Vagina (tissue), 2 donors: ENCODE results near the gene CLIP4. TPM values are rescaled to one million over a fixed set of nuclear protein-coding genes. Genes with fewer than 3 reads are reported as not detected.
"Not testable (repeated sequence)": the region's sequence is repeated elsewhere in the genome, so short reads cannot be mapped to it uniquely, and the experiment has no call there.

ENCODE experiments used
- DNase-seq, 2 donors: peaks; one replicate each; pipeline ENCODE4 v3.0.0-alpha.2; 2017; ENCODE audit errors: extremely low spot score in 2 of 2
- H3K27ac ChIP-seq: fragments of 200-600 bp; sonication (generic); one replicate; pipeline ENCODE4 v1.5.1; 2019
- H3K27me3 ChIP-seq: fragments of 200-600 bp; sonication (generic); one replicate; pipeline ENCODE4 v1.5.1; 2019
- H3K36me3 ChIP-seq, 2 donors: fragments of 200-600 bp; sonication (generic); one replicate each; pipeline ENCODE4 v1.5.1; 2017 to 2019
- H3K4me1 ChIP-seq: fragments of 200-600 bp; sonication (generic); one replicate; pipeline ENCODE4 v1.5.1; 2019
- H3K4me3 ChIP-seq, 2 donors: fragments of 200-600 bp; sonication (generic); 1 replicate in 1 of 2; 2 replicates in 1 of 2; pipeline ENCODE4 v1.5.1; 2016 to 2019
- H3K9me3 ChIP-seq: fragments of 200-600 bp; sonication (generic); one replicate; pipeline ENCODE4 v1.5.1; 2019
- CTCF ChIP-seq, 3 experiments: fragments of 450-650 bp in 2 of 3; fragments of 200-600 bp in 1 of 3; sonication (generic) in 1 of 3; IDR thresholded peaks; one replicate each; pipeline ENCODE4 v1.5.1; 2017 to 2019; ENCODE audit warnings: antibody characterized with exemption in 3 of 3, mild to moderate bottlenecking in 2 of 3, moderate library complexity in 2 of 3
- POLR2A ChIP-seq, 2 donors: fragments of 450-650 bp; IDR thresholded peaks; one replicate each; pipeline ENCODE4 v1.6.1; 2017; ENCODE audit warnings: antibody characterized with exemption in 2 of 2, mild to moderate bottlenecking in 2 of 2, moderate library complexity in 2 of 2
- POLR2AphosphoS5 ChIP-seq, 2 donors: sonication (generic); formaldehyde crosslinking; IDR thresholded peaks; one replicate each; pipeline ENCODE4 v1.9.0; 2017; ENCODE audit warnings: antibody characterized with exemption in 2 of 2, mild to moderate bottlenecking in 2 of 2, low read depth in 1 of 2; ENCODE audit not compliant: insufficient read depth in 1 of 2
- intact Hi-C: fragments of 100-400 bp; cut with DNase I; formaldehyde crosslinking; loops from one replicate; pipeline ENCODE4 v1.15.1; 2023
- total RNA-seq: library from RNA; depleted of rRNA; stranded (reverse); fragments of >200 nt; gene quantifications from one replicate; pipeline ENCODE4 v1.2.3, GENCODE V29; 2016

CLIP4 gene
- total RNA-seq, 1 donor from 2014 or later, result 63.1 TPM

DNA sequence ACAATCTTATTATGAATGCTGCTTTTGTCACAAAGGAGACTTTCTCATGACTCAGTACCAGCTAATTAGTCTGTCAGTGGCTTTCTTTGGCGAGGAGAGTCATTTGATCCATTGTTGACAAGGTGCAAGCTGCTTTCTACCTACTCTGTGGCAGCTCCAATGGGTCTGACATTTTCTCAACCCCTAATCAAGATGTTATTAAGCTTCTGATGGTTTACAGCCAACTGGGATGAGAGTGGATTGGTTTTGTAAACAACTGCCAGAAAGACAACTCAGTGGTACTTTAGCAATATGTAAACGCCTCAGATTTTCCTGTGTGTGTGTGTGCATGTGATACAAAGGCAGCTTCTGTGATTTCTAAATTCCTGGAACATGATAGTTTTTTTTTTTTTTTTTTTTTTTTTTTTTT, 8.2 kb upstream of the CLIP4 start:
- TF ChIP-seq POLR2AphosphoS5 (IDR thresholded peaks at IDR 0.05; ENCODE audit: insufficient read depth in 1 of 2, low read depth in 1 of 2), result no peak
- no peak for TF ChIP-seq CTCF (IDR thresholded peaks at IDR 0.05)
- TF ChIP-seq POLR2A (IDR thresholded peaks at IDR 0.05), result no peak
- intact Hi-C loops, result no loop called here
- H3K27ac ChIP-seq, result no peak overlapping the region

GRCh38 chr2:29107547-29107946, 7.7 kb upstream of the CLIP4 start:
- H3K4me3 ChIP-seq, intact Hi-C loops, H3K4me1 ChIP-seq, DNase-seq, H3K27me3 ChIP-seq, H3K36me3 ChIP-seq, H3K9me3 ChIP-seq, H3K27ac ChIP-seq: not testable (repeated sequence)

More for the DNA sequence above, 8.2 kb upstream of the CLIP4 start:
- Histone ChIP-seq H3K4me1 (no peaks in the 10 kb centered on the region), H3K27me3 (no peaks in the 10 kb centered on the region), H3K36me3 (no peaks in the 10 kb centered on the region), H3K4me3 (no peak overlapping the region), H3K9me3 (no peaks in the 10 kb centered on the region)
- no peak for DNase-seq

DNA sequence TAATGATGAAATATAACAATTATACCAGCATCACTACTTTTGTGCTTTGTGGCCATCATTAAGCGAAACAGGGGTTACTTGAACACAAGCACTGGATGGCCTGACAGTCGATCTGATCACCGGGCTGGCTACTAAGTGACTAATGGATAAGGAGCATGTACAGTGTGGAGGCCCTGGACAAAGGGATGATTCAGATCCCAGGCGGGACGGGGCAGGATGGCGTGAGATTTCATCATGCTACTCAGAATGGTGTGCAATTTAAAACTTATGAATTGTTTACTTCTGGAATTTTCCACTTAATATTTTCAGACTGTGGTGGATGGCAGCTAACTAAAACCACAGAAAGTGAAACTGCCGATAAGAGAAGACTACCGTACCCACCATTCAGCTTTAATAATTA, 7.0 kb upstream of the CLIP4 start:
- no peak for DNase-seq
- H3K9me3 ChIP-seq, result no peaks in the 10 kb centered on the region
- no peaks in the 10 kb centered on the region for H3K36me3 ChIP-seq
- H3K27me3 ChIP-seq, result no peaks in the 10 kb centered on the region
- no peak overlapping the region for H3K4me3 ChIP-seq
- H3K4me1 ChIP-seq, result no peaks in the 10 kb centered on the region
- intact Hi-C loops, result no loop called here
- TF ChIP-seq POLR2AphosphoS5 (IDR thresholded peaks at IDR 0.05; ENCODE audit: insufficient read depth in 1 of 2, low read depth in 1 of 2), result no peak
- TF ChIP-seq CTCF (IDR thresholded peaks at IDR 0.05), result no peak
- TF ChIP-seq POLR2A (IDR thresholded peaks at IDR 0.05), result no peak
- H3K27ac ChIP-seq, result no peak overlapping the region

GRCh38 chr2:29109246-29109645, 6.0 kb upstream of the CLIP4 start:
- Histone ChIP-seq H3K36me3 (no peaks in the 10 kb centered on the region), H3K4me3 (no peak overlapping the region), H3K27ac (no peak overlapping the region), H3K27me3 (no peaks in the 10 kb centered on the region), H3K4me1 (peaks cover 5% of the 10 kb centered on the region), H3K9me3 (no peaks in the 10 kb centered on the region)
- no peak for DNase-seq
- no peak for TF ChIP-seq POLR2AphosphoS5 (IDR thresholded peaks at IDR 0.05; ENCODE audit: insufficient read depth in 1 of 2, low read depth in 1 of 2)
- no peak for TF ChIP-seq CTCF (IDR thresholded peaks at IDR 0.05)
- TF ChIP-seq POLR2A (IDR thresholded peaks at IDR 0.05), result no peak
- intact Hi-C loops, result no loop called here

- no peak for DNase-seq
- intact Hi-C loops, result no loop called here
- no peak for TF ChIP-seq POLR2AphosphoS5 (IDR thresholded peaks at IDR 0.05; ENCODE audit: insufficient read depth in 1 of 2, low read depth in 1 of 2)
- TF ChIP-seq POLR2A (IDR thresholded peaks at IDR 0.05), result no peak
- no peak for TF ChIP-seq CTCF (IDR thresholded peaks at IDR 0.05)
- H3K4me1 ChIP-seq, result peaks cover 14% of the 10 kb centered on the region
- H3K36me3 ChIP-seq, result no peaks in the 10 kb centered on the region
- H3K4me3 ChIP-seq, result no peak overlapping the region
- no peak overlapping the region for H3K27ac ChIP-seq
- H3K9me3 ChIP-seq, result no peaks in the 10 kb centered on the region
- H3K27me3 ChIP-seq, result no peaks in the 10 kb centered on the region
Observed at GRCh38 chr2:29110916-29111535, 4.2 kb upstream of the CLIP4 start.
